HG03066 (cell line): ENCODE results near the gene POU3F2.

Experiments used
- ATAC-seq: cut with Tn5 transposase; IDR thresholded peaks from one replicate; pipeline ENCODE4 v1.9.1; 2021; ENCODE audit warnings: low read depth; ENCODE audit not compliant: unreplicated experiment

Gene POU3F2

GRCh38 chr6:98830146-98830545, 4.2 kb upstream of the POU3F2 start:
- no peak for ATAC-seq

GRCh38 chr6:98831057-98831958, 3.1 kb upstream of the POU3F2 start:
- ATAC-seq = no peak

GRCh38 chr6:98831959-98832283, 2.5 kb upstream of the POU3F2 start:
- no peak for ATAC-seq

- ATAC-seq = no peak
Measured at GRCh38 chr6:98832284-98833056, 1.9 kb upstream of the POU3F2 start.

GRCh38 chr6:98833057-98833306, 1.4 kb upstream of the POU3F2 start:
- no peak for ATAC-seq

- peak; percentile 11 for ATAC-seq
Measured at GRCh38 chr6:98833307-98834059, 891 bp upstream of the POU3F2 start.

- no peak for ATAC-seq
Measured at GRCh38 chr6:98835149-98836024, 1.0 kb downstream of the POU3F2 start.

GRCh38 chr6:98836025-98836961, 1.9 kb downstream of the POU3F2 start:
- no peak for ATAC-seq

- no peak for ATAC-seq
Measured at GRCh38 chr6:98836962-98837944, 2.9 kb downstream of the POU3F2 start.

GRCh38 chr6:98838032-98838431, 3.7 kb downstream of the POU3F2 start:
- ATAC-seq = no peak

GRCh38 chr6:98838975-98839374, 4.6 kb downstream of the POU3F2 start:
- no peak for ATAC-seq

GRCh38 chr6:98839781-98840361, 5.5 kb downstream of the POU3F2 start:
- no peak for ATAC-seq

- no peak for ATAC-seq
Measured at GRCh38 chr6:98840385-98840784, 6.0 kb downstream of the POU3F2 start.

- no peak for ATAC-seq
Measured at GRCh38 chr6:98840996-98841513, 6.7 kb downstream of the POU3F2 start.

- ATAC-seq = no peak
Measured at GRCh38 chr6:98841621-98842341, 7.4 kb downstream of the POU3F2 start.

GRCh38 chr6:98842342-98843180, 8.2 kb downstream of the POU3F2 start:
- no peak for ATAC-seq
